Ecto neural progenitor cell (in vitro differentiated cells): ENCODE measurements around the gene RFX1.

Experiments used
- DNase-seq: peaks from one replicate; pipeline ENCODE4 v3.0.0-alpha.2; 2018; ENCODE audit warnings: low spot score

RFX1 gene

GRCh38 chr19:13996928-13997630, 9.0 kb downstream of the RFX1 start:
- DNase-seq, result no peak

- no peak for DNase-seq
Measured at GRCh38 chr19:13995878-13996765, 10.0 kb downstream of the RFX1 start.

GRCh38 chr19:13995017-13995728, 10.9 kb downstream of the RFX1 start:
- DNase-seq, result no peak

GRCh38 chr19:13993590-13994300, 12.4 kb downstream of the RFX1 start:
- no peak for DNase-seq

GRCh38 chr19:13992025-13992424, 14.1 kb downstream of the RFX1 start:
- no peak for DNase-seq

- no peak for DNase-seq
Measured at GRCh38 chr19:13990085-13990484, 16.0 kb downstream of the RFX1 start.

- no peak for DNase-seq
Measured at GRCh38 chr19:13989487-13989886, 16.6 kb downstream of the RFX1 start.

GRCh38 chr19:13987101-13987890, 18.8 kb downstream of the RFX1 start:
- DNase-seq, result no peak

GRCh38 chr19:13986348-13986904, 19.7 kb downstream of the RFX1 start:
- peak; percentile 61 for DNase-seq

- DNase-seq, result no peak
Measured at GRCh38 chr19:13985771-13986347, 20.3 kb downstream of the RFX1 start.

GRCh38 chr19:13984875-13985741, 21.0 kb downstream of the RFX1 start:
- no peak for DNase-seq

- DNase-seq, result no peak
Measured at GRCh38 chr19:13984186-13984585, 21.9 kb downstream of the RFX1 start.

- DNase-seq, result no peak
Measured at GRCh38 chr19:13983213-13983889, 22.8 kb downstream of the RFX1 start.

- DNase-seq, result no peak
Measured at GRCh38 chr19:13982773-13983172, 23.3 kb downstream of the RFX1 start.

- no peak for DNase-seq
Measured at GRCh38 chr19:13981988-13982501, 24.1 kb downstream of the RFX1 start.

GRCh38 chr19:13981467-13981866, 24.7 kb downstream of the RFX1 start:
- no peak for DNase-seq

GRCh38 chr19:13981021-13981420, 25.1 kb downstream of the RFX1 start:
- no peak for DNase-seq

- no peak for DNase-seq
Measured at GRCh38 chr19:13980340-13980739, 25.8 kb downstream of the RFX1 start.

GRCh38 chr19:13979686-13980085, 26.4 kb downstream of the RFX1 start:
- DNase-seq, result no peak
